Small intestine (tissue), 7 donors: ENCODE measurements around the gene ADAMTSL3. TPM values are rescaled to one million over a fixed set of nuclear protein-coding genes. Genes with fewer than 3 reads are reported as not detected.
"Not testable (repeated sequence)": the region's sequence is repeated elsewhere in the genome, so short reads cannot be mapped to it uniquely, and the experiment has no call there.

ENCODE experiments used
- DNase-seq, 2 donors: peaks; one replicate each; pipeline versions ENCODE4 v3.0.0 to v3.0.0-alpha.2; 2013
- FAIRE-seq: peaks from 2 replicates; lab custom pipeline; 2012; peaks lifted over from hg19 to GRCh38; lab: Jason Lieb, UNC
- H3K27ac ChIP-seq, 3 donors: one replicate each; pipeline ENCODE4 v1.5.1; 2013; ENCODE audit warnings: low read length in 2 of 3, mild to moderate bottlenecking in 2 of 3, control low read depth in 1 of 3, inconsistent platforms in 1 of 3, low read depth in 1 of 3, moderate library complexity in 1 of 3
- H3K27me3 ChIP-seq, 3 donors: one replicate each; pipeline ENCODE4 v1.6.1; 2013; ENCODE audit warnings: low read length in 3 of 3, inconsistent platforms in 1 of 3; ENCODE audit not compliant: control insufficient read depth in 3 of 3, insufficient read depth in 3 of 3
- H3K36me3 ChIP-seq, 3 donors: one replicate each; pipeline ENCODE4 v1.6.1; 2013; ENCODE audit warnings: low read length in 3 of 3, inconsistent platforms in 1 of 3, low read depth in 1 of 3, mild to moderate bottlenecking in 1 of 3, moderate library complexity in 1 of 3; ENCODE audit not compliant: control insufficient read depth in 3 of 3, insufficient read depth in 2 of 3
- H3K4me1 ChIP-seq, 3 donors: one replicate each; pipeline ENCODE4 v1.6.1; 2013; ENCODE audit warnings: low read length in 2 of 3, inconsistent platforms in 1 of 3, low read depth in 1 of 3, mild to moderate bottlenecking in 1 of 3, moderate library complexity in 1 of 3; ENCODE audit not compliant: control insufficient read depth in 3 of 3, insufficient read depth in 2 of 3
- H3K4me3 ChIP-seq, 3 donors: one replicate each; pipeline ENCODE4 v1.5.1; 2013; ENCODE audit warnings: low read length in 3 of 3, control low read depth in 1 of 3, inconsistent platforms in 1 of 3, low read depth in 1 of 3, mild to moderate bottlenecking in 1 of 3, moderate library complexity in 1 of 3
- H3K9me3 ChIP-seq, 2 donors: one replicate each; pipeline ENCODE4 v1.6.1; 2013; ENCODE audit warnings: low read depth in 1 of 2, low read length in 1 of 2; ENCODE audit not compliant: control insufficient read depth in 2 of 2, insufficient read depth in 1 of 2
- WGBS, 3 donors: extraction: QIAGEN DNeasy Blood & Tissue Kit; methylation state at CpG; one replicate each; pipeline ENCODE4 v1.1.7; 2013; 5-methylcytosine and 5-hydroxymethylcytosine counted together
- polyA plus RNA-seq, 4 donors: library from polyadenylated mRNA; stranded (reverse) in 3 of 4; unstranded in 1 of 4; fragments of 200-250 nt in 3 of 4; fragments of 120-200 nt in 1 of 4; gene quantifications; one replicate each; pipeline versions ENCODE4 v1.2.1 to v1.2.3, GENCODE V29; 2013
- donor health status: healthy with polysubstance abuse.
- donor health status: control.
- donor health status: control.
- donor health status: Bipolar disorder and iron deficiency.
- donor health status: healthy.

The ADAMTSL3 gene
- polyA plus RNA-seq, 4 donors: 0.22 to 1.6 (median 0.93) TPM

GRCh38 chr15:84051146-84051545 lies 397.2 kb downstream of the ADAMTSL3 start:
- H3K4me1 ChIP-seq, FAIRE-seq: not testable (repeated sequence)
- 33% methylated on average over 1 of the region's 1 CpG; no CpG with 5 or more reads in 2 of the 3 donors for WGBS, 3 donors

GRCh38 chr15:84054544-84054943 lies 400.6 kb downstream of the ADAMTSL3 start:
- H3K27ac ChIP-seq, FAIRE-seq, H3K4me1 ChIP-seq, H3K4me3 ChIP-seq, H3K27me3 ChIP-seq, H3K36me3 ChIP-seq, DNase-seq, H3K9me3 ChIP-seq: not testable (repeated sequence)
- 13 to 32% (median 26%) methylated on average over 1 of the region's 1 CpG for WGBS, 3 donors

More at GRCh38 chr15:84051146-84051545, 397.2 kb downstream of the ADAMTSL3 start:
- H3K27me3 ChIP-seq, H3K9me3 ChIP-seq, H3K27ac ChIP-seq, DNase-seq, H3K4me3 ChIP-seq, H3K36me3 ChIP-seq: not testable (repeated sequence)

GRCh38 chr15:84057714-84058331 lies 403.9 kb downstream of the ADAMTSL3 start:
- 81 to 85% (median 82%) methylated on average over 5 of the region's 5 CpGs for WGBS, 3 donors
- no peak for FAIRE-seq

GRCh38 chr15:84063674-84064073 lies 409.8 kb downstream of the ADAMTSL3 start:
- FAIRE-seq, DNase-seq, H3K4me1 ChIP-seq, H3K27ac ChIP-seq, H3K4me3 ChIP-seq, H3K27me3 ChIP-seq, H3K36me3 ChIP-seq, H3K9me3 ChIP-seq: not testable (repeated sequence)
- 48 to 72% (median 63%) methylated on average over 2 of the region's 2 CpGs for WGBS, 3 donors

More at GRCh38 chr15:84057714-84058331, 403.9 kb downstream of the ADAMTSL3 start:
- H3K4me3 ChIP-seq: no peak overlapping the region
- no peak overlapping the region for H3K27ac ChIP-seq
- no peaks in the 10 kb centered on the region for H3K4me1 ChIP-seq
- H3K27me3 ChIP-seq: no peaks in the 10 kb centered on the region
- H3K36me3 ChIP-seq: no peaks in the 10 kb centered on the region
- H3K9me3 ChIP-seq: peaks cover 0 to 3% of the 10 kb centered on the region in 2 donors
- no peak for DNase-seq

- not testable (repeated sequence) for H3K4me3 ChIP-seq, H3K36me3 ChIP-seq, FAIRE-seq, DNase-seq, H3K4me1 ChIP-seq, H3K27ac ChIP-seq, H3K27me3 ChIP-seq, H3K9me3 ChIP-seq
- 55 to 88% (median 58%) methylated on average over 1 to 2 of the region's 2 CpGs for WGBS, 3 donors
These were observed 414.8 kb downstream of the ADAMTSL3 start for GRCh38 chr15:84068674-84069073.

- not testable (repeated sequence) for FAIRE-seq
These were observed 424.1 kb downstream of the ADAMTSL3 start for GRCh38 chr15:84078038-84078437.

GRCh38 chr15:84079325-84079884 lies 425.5 kb downstream of the ADAMTSL3 start:
- H3K36me3 ChIP-seq, H3K9me3 ChIP-seq, FAIRE-seq, H3K27ac ChIP-seq, DNase-seq, H3K4me1 ChIP-seq: not testable (repeated sequence)
- WGBS, 3 donors: 9 to 17% (median 17%) methylated on average over 15 of the region's 15 CpGs
- peak overlapping the region in 1 of 3 donors; percentile 36 for H3K4me3 ChIP-seq
- peaks cover 0 to 15% (median 14%) of the 10 kb centered on the region in 3 donors for H3K27me3 ChIP-seq

More at GRCh38 chr15:84078038-84078437, 424.1 kb downstream of the ADAMTSL3 start:
- not testable (repeated sequence) for DNase-seq, H3K4me1 ChIP-seq, H3K9me3 ChIP-seq, H3K36me3 ChIP-seq, H3K4me3 ChIP-seq, H3K27ac ChIP-seq
- peaks cover 0 to 15% (median 14%) of the 10 kb centered on the region in 3 donors for H3K27me3 ChIP-seq
- WGBS, 3 donors: 76 to 81% (median 78%) methylated on average over 2 of the region's 2 CpGs

- Histone ChIP-seq H3K4me1 (no peaks in the 10 kb centered on the region), H3K9me3 (no peaks in the 10 kb centered on the region), H3K36me3 (no peaks in the 10 kb centered on the region), H3K27ac (no peak overlapping the region), H3K27me3 (peaks cover 0 to 16% (median 14%) of the 10 kb centered on the region in 3 donors), H3K4me3 (peak overlapping the region in 2 of 3 donors; percentile 26 to 36)
- FAIRE-seq (no peak), DNase-seq (peak; percentile 1 to 33)
- 3 to 5% (median 4%) methylated on average over 65 of the region's 65 CpGs for WGBS, 3 donors
These were observed 426.2 kb downstream of the ADAMTSL3 start for GRCh38 chr15:84079885-84080777.
